Heart left ventricle (tissue), 16 donors: ENCODE results near the gene MGST2. TPM values are rescaled to one million over a fixed set of nuclear protein-coding genes. Genes with fewer than 3 reads are reported as not detected.

ENCODE experiments used
- ATAC-seq, 4 donors: fragments of 200-7000 bp; cut with Tn5 transposase; one replicate each; pipeline ENCODE4 v1.9.1; 2020 to 2022; ENCODE audit warnings: moderate library complexity in 4 of 4, mild to moderate bottlenecking in 3 of 4, moderate number of reproducible peaks in 1 of 4
- DNase-seq, 5 donors: peaks; one replicate each; pipeline ENCODE4 v3.0.0-alpha.2; 2020
- H3K27ac ChIP-seq, 12 donors: fragments of 200-600 bp; sonication (generic) in 4 of 12; one replicate each; pipeline versions ENCODE4 v1.5.0 to v1.8.0; 2016 to 2022; ENCODE audit warnings: mild to moderate bottlenecking in 2 of 12
- H3K27me3 ChIP-seq, 9 donors: fragments of 200-600 bp; sonication (generic) in 2 of 9; one replicate each; pipeline versions ENCODE4 v1.5.1 to v1.8.0; 2016 to 2022; ENCODE audit warnings: mild to moderate bottlenecking in 3 of 9
- H3K36me3 ChIP-seq, 9 donors: fragments of 200-600 bp; sonication (generic) in 2 of 9; one replicate each; pipeline versions ENCODE4 v1.5.0 to v1.8.0; 2018 to 2022; ENCODE audit warnings: mild to moderate bottlenecking in 2 of 9
- H3K4me1 ChIP-seq, 12 donors: fragments of 200-600 bp; sonication (generic) in 4 of 12; one replicate each; pipeline versions ENCODE4 v1.5.0 to v1.8.0; 2016 to 2022; ENCODE audit warnings: mild to moderate bottlenecking in 3 of 12
- H3K4me3 ChIP-seq, 12 donors: fragments of 200-600 bp; sonication (generic) in 4 of 12; one replicate each; pipeline versions ENCODE4 v1.5.0 to v1.8.0; 2017 to 2022; ENCODE audit warnings: mild to moderate bottlenecking in 9 of 12, moderate library complexity in 4 of 12
- H3K9me3 ChIP-seq, 12 donors: fragments of 200-600 bp; sonication (generic) in 4 of 12; one replicate each; pipeline versions ENCODE4 v1.5.0 to v1.8.0; 2016 to 2022; ENCODE audit warnings: mild to moderate bottlenecking in 1 of 12
- CTCF ChIP-seq, 12 donors: fragments of 200-600 bp; sonication (generic) in 4 of 12; IDR thresholded peaks; one replicate each; pipeline versions ENCODE4 v1.5.0 to v1.8.0; 2018 to 2022; ENCODE audit warnings: antibody characterized with exemption in 12 of 12, mild to moderate bottlenecking in 5 of 12
- POLR2A ChIP-seq, 2 donors: fragments of 450-650 bp; IDR thresholded peaks; one replicate each; pipeline ENCODE4 v1.6.1; 2017; ENCODE audit warnings: antibody characterized with exemption in 2 of 2, mild to moderate bottlenecking in 2 of 2, moderate library complexity in 2 of 2
- WGBS, 4 donors: extraction: QIAGEN DNeasy Blood & Tissue Kit in 2 of 4; methylation state at CpG; one replicate each; pipeline versions ENCODE4 v1.1.5 to v1.1.7; 2013 to 2018; 5-methylcytosine and 5-hydroxymethylcytosine counted together
- intact Hi-C, 10 donors: fragments of 100-400 bp; cut with DNase I; formaldehyde crosslinking; loops; one replicate each; pipeline versions ENCODE4 v1.11.1 to v1.14.2; 2022
- polyA plus RNA-seq, 2 donors: library from polyadenylated mRNA; stranded (reverse); fragments of 200-250 nt; gene quantifications; one replicate each; pipeline ENCODE4 v1.2.3, GENCODE V29; 2013
- total RNA-seq, 9 donors: library from RNA; depleted of rRNA in 2 of 9; stranded (reverse); fragments of >200 nt in 2 of 9; fragmentation: NEBNext Ultra II Directional in 3 of 9; extraction: Animal tissue kit (Norgen Biotek cat#: 25700) in 3 of 9; gene quantifications; one replicate each; pipeline versions ENCODE4 v1.1.0 to v1.2.4, GENCODE V29; 2016 to 2023
- donor health status: ischemic (EF 13 %, LVEDD 7.1; RV severe dilation, severe dysfunction).
- donor health status: healthy with polysubstance abuse.
- donor health status: DM: no; HTN: yes; CAD: no.
- donor health status: DM: no; HTN: no; CAD: no.
- donor health status: ischemic (EF 25% LVEDD 6.9; RV normal size, moderate dysfunction).
- donor health status: ischemic (EF 25% LVEDD 5.7; RV mildly dilated, moderate dysfunction).
- donor health status: healthy.
- donor health status: DM: yes; HTN: yes; CAD: no.
- donor health status: ischemic (EF 35%, LVEDD 5.7; RV mildly dilated, moderate dysfunction).
- donor health status: nonischemic (EF 11% LVEDD 7.7; RV severe dilation, severe dysfunction).
- donor health status: DM: yes; HTN: yes; CAD: no.
- donor health status: PGD.
- donor health status: ischemic (EF 29% LVEDD 5.4; RV normal size, mild dysfunction).
- donor health status: nonischemic (EF 23%, LVEDD 6.1; RV moderate dilation, normal function).

MGST2 gene
- total and polyA plus RNA-seq, 11 donors = 86.6 to 209 (median 105) TPM

- ATAC-seq = no peak
- Histone ChIP-seq H3K27me3 (no peaks in the 10 kb centered on the region), H3K4me1 (no peaks in the 10 kb centered on the region), H3K36me3 (no peaks in the 10 kb centered on the region), H3K4me3 (no peak overlapping the region), H3K27ac (no peak overlapping the region), H3K9me3 (no peaks in the 10 kb centered on the region)
- 81 to 88% (median 85%) methylated on average over 4 of the region's 4 CpGs for WGBS, 4 donors
- no peak for DNase-seq
- intact Hi-C loops = loop anchor here in 1 of 10 donors (10.0 kb wide), 1 partner anchor 115 kb away; no protein-coding TSS in a partner anchor
- TF ChIP-seq POLR2A (IDR thresholded peaks at IDR 0.05) = no peak
- TF ChIP-seq CTCF (IDR thresholded peaks at IDR 0.05) = no peak
Measured at GRCh38 chr4:139749835-139750498, 84.3 kb downstream of the MGST2 start.

- ATAC-seq = no peak
- Histone ChIP-seq H3K4me3 (no peak overlapping the region), H3K27me3 (no peaks in the 10 kb centered on the region), H3K4me1 (peaks cover 0 to 9% (median 0%) of the 10 kb centered on the region in 12 donors), H3K36me3 (no peaks in the 10 kb centered on the region), H3K27ac (no peak overlapping the region), H3K9me3 (no peaks in the 10 kb centered on the region)
- WGBS, 4 donors = 91 to 96% (median 94%) methylated on average over 3 of the region's 3 CpGs
- TF ChIP-seq POLR2A (IDR thresholded peaks at IDR 0.05) (no peak), CTCF (IDR thresholded peaks at IDR 0.05) (no peak)
- no peak for DNase-seq
- intact Hi-C loops = loop anchor here in 1 of 10 donors (10.0 kb wide), 1 partner anchor 111 kb away; no protein-coding TSS in a partner anchor
Measured at GRCh38 chr4:139753686-139754085, 88.1 kb downstream of the MGST2 start.

Other genes starting within 250 kb of the MGST2 start
- 1 to 10 TPM; 4.8 to 9.4 (median 6.9) TPM for gene RAB33B, start 211.7 kb upstream of the MGST2 start, total RNA-seq
- 1 to 10 TPM; 2.3 to 4.1 TPM for gene RAB33B, start 211.7 kb upstream of the MGST2 start, polyA plus RNA-seq
- 10 to 100 TPM; 47.1 to 78.6 (median 61.9) TPM for gene SETD7, start 109.6 kb upstream of the MGST2 start, total RNA-seq
- 10 to 100 TPM; 11.2 to 34.3 TPM for gene SETD7, start 109.6 kb upstream of the MGST2 start, polyA plus RNA-seq